GM18498 (cell line): ENCODE measurements around the gene MVB12A.

Experiments used
- ATAC-seq: cut with Tn5 transposase; IDR thresholded peaks from one replicate; pipeline ENCODE4 v1.9.1; 2021; ENCODE audit warnings: mild to moderate bottlenecking, moderate library complexity; ENCODE audit not compliant: unreplicated experiment

MVB12A gene

DNA sequence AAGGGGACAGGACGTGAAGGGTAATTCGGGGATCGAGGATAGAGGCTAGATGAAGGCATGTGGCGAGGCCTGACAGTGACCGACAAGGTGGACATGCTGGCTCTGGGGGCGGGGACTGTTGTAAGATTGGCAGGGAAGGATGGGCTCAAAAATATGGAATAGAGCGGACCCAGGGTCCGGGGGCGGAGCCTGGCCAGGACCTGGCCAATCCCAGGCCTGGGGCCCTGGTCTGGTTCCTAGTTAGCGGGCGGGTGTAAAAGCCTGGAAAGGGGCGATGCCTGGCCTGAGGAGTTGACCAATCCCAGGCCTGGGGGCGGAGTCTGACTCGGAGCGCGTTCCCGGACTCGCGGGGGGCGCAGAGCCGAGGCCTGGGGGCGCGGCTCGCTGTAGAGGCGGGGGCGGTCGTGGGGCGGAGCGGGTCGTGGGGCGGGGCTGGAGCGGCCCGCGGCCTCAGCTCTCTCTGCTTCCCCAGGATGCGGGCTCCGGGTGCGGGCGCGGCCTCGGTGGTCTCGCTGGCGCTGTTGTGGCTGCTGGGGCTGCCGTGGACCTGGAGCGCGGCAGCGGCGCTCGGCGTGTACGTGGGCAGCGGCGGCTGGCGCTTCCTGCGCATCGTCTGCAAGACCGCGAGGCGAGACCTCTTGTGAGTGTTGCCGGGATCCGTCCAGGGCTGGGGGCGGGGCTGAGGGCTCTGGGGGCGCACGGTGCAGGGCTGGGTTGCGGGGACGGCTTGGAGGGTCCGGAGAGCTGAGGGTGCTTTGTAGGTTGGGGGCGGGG lies 50.4 kb downstream of the MVB12A start, which contains the start of gene SLC27A1:
TSS of gene SLC27A1 (plus strand) at position 457 of the 774 bp plus-strand sequence. CDS start at position 474, 17 bp downstream.
- ATAC-seq = peak; percentile 80

DNA sequence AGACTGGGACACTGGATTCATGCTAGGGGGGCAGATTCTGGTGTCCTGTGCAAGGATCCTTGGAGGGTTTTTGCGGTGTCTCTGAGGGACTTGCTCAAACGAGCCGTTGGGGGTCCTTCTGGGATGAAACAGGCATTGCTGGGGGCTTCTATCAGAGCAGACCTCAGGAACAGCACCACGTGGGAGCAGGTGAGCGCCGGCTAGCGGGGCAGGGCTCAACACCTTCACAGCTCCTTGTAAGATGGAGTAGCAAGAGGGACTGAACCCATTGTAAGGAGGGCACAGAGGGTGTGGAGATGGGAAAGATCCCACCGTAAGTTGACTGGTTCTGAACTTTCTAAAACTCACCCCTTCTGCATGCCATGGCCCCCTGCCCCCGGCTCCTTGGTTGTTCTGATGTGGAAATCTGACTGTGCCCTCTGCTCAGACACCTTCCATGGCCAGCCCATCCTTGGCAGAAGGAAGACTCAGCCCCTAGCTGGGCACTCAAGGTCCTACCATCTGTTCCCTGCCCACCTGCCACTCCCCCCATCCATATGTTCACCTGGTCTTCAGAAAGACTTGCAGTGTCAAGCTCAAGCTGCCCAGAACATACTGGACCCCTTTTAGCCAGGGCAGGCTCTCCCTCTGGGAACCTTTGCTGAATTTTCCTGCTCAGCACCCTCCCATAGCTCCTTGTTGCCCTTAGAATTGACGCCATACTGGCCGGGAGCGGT lies 51.7 kb downstream of the MVB12A start:
- no peak for ATAC-seq

DNA sequence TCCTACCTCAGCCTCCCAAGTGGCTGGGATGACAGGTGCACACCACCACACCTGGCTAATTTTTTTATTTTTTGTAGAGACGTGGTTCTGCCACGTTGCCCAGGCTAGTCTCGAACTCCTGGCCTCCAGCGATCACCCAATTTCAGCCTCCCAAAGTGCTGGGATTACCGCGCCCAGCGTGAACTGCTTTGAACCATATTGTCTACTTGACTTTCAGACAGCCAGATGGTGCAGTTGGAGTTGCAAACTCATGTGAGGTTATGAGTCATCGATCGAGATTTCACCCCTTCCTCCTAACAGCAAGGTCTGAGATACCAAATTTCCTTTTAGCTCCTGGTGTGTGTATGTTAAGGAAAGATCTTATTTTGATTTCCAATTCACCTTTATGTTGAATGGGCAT lies 53.2 kb downstream of the MVB12A start:
- no peak for ATAC-seq
